ENCODE results near the gene CD48. TPM values are rescaled to one million over a fixed set of nuclear protein-coding genes. Genes with fewer than 3 reads are reported as not detected.
"Not testable (repeated sequence)": the region's sequence is repeated elsewhere in the genome, so short reads cannot be mapped to it uniquely, and the experiment has no call there.

CD48 gene
- total RNA-seq, 1 experiment from 2014 or later: not detected

- no peak for TF ChIP-seq CTCF (IDR thresholded peaks at IDR 0.05; ENCODE audit: insufficient read depth in 1 of 2, low read depth in 1 of 2, low read length in 1 of 2, severe bottlenecking in 1 of 2, unreplicated experiment in 1 of 2)
- CTCF ChIA-PET: no interaction called here
- peaks cover 5% of the 10 kb centered on the region for H3K27me3 Mint-ChIP-seq (ENCODE audit: insufficient read depth, unreplicated experiment)
- no peaks in the 10 kb centered on the region for H3K9me3 Mint-ChIP-seq (ENCODE audit: unreplicated experiment)
- no peak overlapping the region for H3K4me3 Mint-ChIP-seq (ENCODE audit: unreplicated experiment)
- no peaks in the 10 kb centered on the region; the same call in 1 of the 2 replicates for H3K27me3 ChIP-seq (replicated peaks; ENCODE audit: control insufficient read depth, insufficient read depth, low read length)
- no peaks in the 10 kb centered on the region for H3K36me3 Mint-ChIP-seq (ENCODE audit: insufficient read depth, unreplicated experiment)
- no peaks in the 10 kb centered on the region for H3K4me1 ChIP-seq
- POLR2A ChIA-PET: no interaction called here
- H3K36me3 ChIP-seq (ENCODE audit: control insufficient read depth, insufficient read depth, low read length): no peaks in the 10 kb centered on the region
- H3K4me1 Mint-ChIP-seq (ENCODE audit: low read depth, unreplicated experiment): no peaks in the 10 kb centered on the region
- no peak overlapping the region for H3K4me3 ChIP-seq (ENCODE audit: low read depth, low read length)
- intact Hi-C loops (cut with micrococcal nuclease; ENCODE audit: unreplicated experiment): no loop called here
- H3K27ac Mint-ChIP-seq (ENCODE audit: unreplicated experiment): no peak overlapping the region
- BruUV-seq (replicated peaks): no TSS peak
- H3K9me3 ChIP-seq: no peaks in the 10 kb centered on the region
- DNase-seq: no peak
Measured at GRCh38 chr1:160706526-160707235, 4.9 kb downstream of the CD48 start.

- Mint-ChIP-seq H3K4me1 (ENCODE audit: low read depth, unreplicated experiment) (no peaks in the 10 kb centered on the region), H3K9me3 (ENCODE audit: unreplicated experiment) (no peaks in the 10 kb centered on the region), H3K27ac (ENCODE audit: unreplicated experiment) (no peak overlapping the region), H3K27me3 (ENCODE audit: insufficient read depth, unreplicated experiment) (peaks cover 5% of the 10 kb centered on the region), H3K36me3 (ENCODE audit: insufficient read depth, unreplicated experiment) (no peaks in the 10 kb centered on the region), H3K4me3 (ENCODE audit: unreplicated experiment) (no peak overlapping the region)
- H3K36me3 ChIP-seq (ENCODE audit: control insufficient read depth, insufficient read depth, low read length): no peaks in the 10 kb centered on the region
- H3K9me3 ChIP-seq: no peaks in the 10 kb centered on the region
- no TSS peak for BruUV-seq (replicated peaks)
- DNase-seq: no peak
- TF ChIP-seq CTCF (IDR thresholded peaks at IDR 0.05; ENCODE audit: insufficient read depth in 1 of 2, low read depth in 1 of 2, low read length in 1 of 2, severe bottlenecking in 1 of 2, unreplicated experiment in 1 of 2): no peak
- H3K4me3 ChIP-seq (ENCODE audit: low read depth, low read length): no peak overlapping the region
- H3K4me1 ChIP-seq: no peaks in the 10 kb centered on the region
- intact Hi-C loops (cut with micrococcal nuclease; ENCODE audit: unreplicated experiment): no loop called here
- ChIA-PET CTCF (no interaction called here), POLR2A (no interaction called here)
- no peaks in the 10 kb centered on the region; the same call in 1 of the 2 replicates for H3K27me3 ChIP-seq (replicated peaks; ENCODE audit: control insufficient read depth, insufficient read depth, low read length)
Measured at GRCh38 chr1:160705742-160706141, 5.9 kb downstream of the CD48 start.

GRCh38 chr1:160705212-160705621 lies 6.4 kb downstream of the CD48 start:
- H3K9me3 Mint-ChIP-seq (ENCODE audit: unreplicated experiment); H3K36me3 ChIP-seq (ENCODE audit: control insufficient read depth, insufficient read depth, low read length); DNase-seq; H3K9me3 ChIP-seq; H3K4me1 Mint-ChIP-seq (ENCODE audit: low read depth, unreplicated experiment); H3K4me3 ChIP-seq (ENCODE audit: low read depth, low read length); H3K27ac Mint-ChIP-seq (ENCODE audit: unreplicated experiment); BruUV-seq (replicated peaks); CTCF ChIA-PET; H3K27me3 Mint-ChIP-seq (ENCODE audit: insufficient read depth, unreplicated experiment); H3K4me1 ChIP-seq; H3K36me3 Mint-ChIP-seq (ENCODE audit: insufficient read depth, unreplicated experiment); intact Hi-C loops (cut with micrococcal nuclease; ENCODE audit: unreplicated experiment); H3K27me3 ChIP-seq (replicated peaks; ENCODE audit: control insufficient read depth, insufficient read depth, low read length); POLR2A ChIA-PET; H3K4me3 Mint-ChIP-seq (ENCODE audit: unreplicated experiment): not testable (repeated sequence)
